ENCODE results near the gene CNTN5.

GRCh38 chr11:99449345-99449744 is 428.6 kb downstream of the CNTN5 start:
- TF ChIP-seq ZNF8 (CRISPR knock-in tag; IDR thresholded peaks at IDR 0.05), result no peak
- TF ChIP-seq RARB (CRISPR knock-in tag; IDR thresholded peaks at IDR 0.05), result no peak
- no peak for TF ChIP-seq ZFP3 (CRISPR knock-in tag; IDR thresholded peaks at IDR 0.05)
- TF ChIP-seq ESRRG (CRISPR knock-in tag; IDR thresholded peaks at IDR 0.05), result no peak
- no peak for TF ChIP-seq ARNTL (CRISPR knock-in tag; IDR thresholded peaks at IDR 0.05; ENCODE audit: borderline replicate concordance, low read depth)
- TF ChIP-seq PATZ1 (CRISPR knock-in tag; IDR thresholded peaks at IDR 0.05; ENCODE audit: borderline replicate concordance), result no peak
- no peak for TF ChIP-seq ZFP30 (CRISPR knock-in tag; IDR thresholded peaks at IDR 0.05)

Measured in SK-N-SH treated with all-trans-retinoic acid at 6 μM for 48 hours (cell line).